Endothelial cell of coronary artery (primary cell): ENCODE measurements around the gene EPB42. TPM values are rescaled to one million over a fixed set of nuclear protein-coding genes. Genes with fewer than 3 reads are reported as not detected.

Experiments used
- total RNA-seq: library from RNA; depleted of rRNA; stranded (reverse); fragments of >200 nt; gene quantifications from 2 replicates; pipeline ENCODE4 v1.2.3, GENCODE V29; 2014

The EPB42 gene
- not detected in 2 replicates for total RNA-seq

GRCh38 chr15:43220991-43221403 is at the start of gene EPB42:
TSS of gene EPB42 (minus strand) at chr15:43221018. CDS start at chr15:43220825, 193 bp downstream.

GRCh38 chr15:43266834-43267233 is 46.0 kb upstream of the EPB42 start, which contains the start of gene TGM5:
TSS of gene TGM5 (minus strand) at chr15:43266928. CDS start at chr15:43266849, 79 bp downstream.

GRCh38 chr15:43185157-43186002 is 35.4 kb downstream of the EPB42 start, which contains the start of gene CCNDBP1:
TSS of gene CCNDBP1 (plus strand) at chr15:43185403. CDS start at chr15:43185499, 96 bp downstream.

Other genes starting within 250 kb of the EPB42 start
- 25.4 and 64.3 TPM in 2 replicates for gene UBR1, start 115.0 kb downstream of the EPB42 start, total RNA-seq
- gene TMEM62, start 87.4 kb downstream of the EPB42 start, total RNA-seq, result 10.9 and 12.0 TPM in 2 replicates
- 42.0 and 53.8 TPM in 2 replicates for gene CCNDBP1, start 35.6 kb downstream of the EPB42 start, total RNA-seq
- gene TGM5, start 45.9 kb upstream of the EPB42 start, total RNA-seq, result not detected in 2 replicates
- not detected in 2 replicates for gene TGM7, start 81.2 kb upstream of the EPB42 start, total RNA-seq
- gene LCMT2, start 109.6 kb upstream of the EPB42 start, total RNA-seq, result 4.2 and 6.8 TPM in 2 replicates
- 14.8 and 15.8 TPM in 2 replicates for gene ZSCAN29, start 150.0 kb upstream of the EPB42 start, total RNA-seq
- gene TUBGCP4, start 150.1 kb upstream of the EPB42 start, total RNA-seq, result 9.8 and 12.1 TPM in 2 replicates